ENCODE measurements around the gene NAV2. TPM values are rescaled to one million over a fixed set of nuclear protein-coding genes. Genes with fewer than 3 reads are reported as not detected.
A peak's percentile ranks its signal among the peaks of the same experiment; 100 is the strongest.

NAV2 gene
- total and polyA plus RNA-seq, 12 donors: 6.9 to 34.7 (median 20.2) TPM

- no peak for TF ChIP-seq CTCF (IDR thresholded peaks at IDR 0.05)
- 11 to 26% methylated on average over 3 of the region's 3 CpGs for WGBS, 2 donors
- Histone ChIP-seq H3K36me3 (no peaks in the 10 kb centered on the region), H3K4me1 (peaks cover 0 to 60% (median 37%) of the 10 kb centered on the region in 9 donors), H3K4me3 (no peak overlapping the region), H3K27me3 (no peaks in the 10 kb centered on the region), H3K9me3 (peaks cover 0 to 3% (median 0%) of the 10 kb centered on the region in 11 donors), H3K27ac (peak overlapping the region in 9 of 10 donors; percentile 39 to 80 (median 55))
- ATAC-seq (peak in 5 of 8 donors; percentile 21 to 46 (median 29)), DNase-seq (no peak)
- intact Hi-C loops (cut with DNase I): no loop called here
These were observed 16.6 kb upstream of the NAV2 start for GRCh38 chr11:19696073-19696472.

DNA sequence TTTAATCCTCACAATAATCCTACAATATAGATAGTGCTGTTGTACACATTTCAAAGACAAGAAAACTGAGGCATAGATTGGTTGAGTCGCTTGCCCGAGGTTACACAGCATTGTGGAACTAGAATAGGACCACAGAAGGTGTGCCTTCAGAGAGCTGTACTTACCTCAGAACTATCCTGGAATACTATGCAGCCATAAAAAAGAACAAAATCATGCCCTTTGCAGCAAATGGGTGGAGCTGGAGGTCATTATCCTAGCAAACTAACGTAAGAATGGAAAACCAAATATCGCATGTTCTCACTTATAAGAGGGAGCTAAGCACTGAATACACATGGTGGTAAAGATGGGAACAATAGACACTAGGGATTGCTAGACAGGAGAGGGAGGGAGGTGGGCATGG is 15.7 kb upstream of the NAV2 start:
- peaks cover 0 to 55% (median 37%) of the 10 kb centered on the region in 9 donors for H3K4me1 ChIP-seq
- WGBS, 2 donors: 97% methylated on average over 4 of the region's 4 CpGs
- intact Hi-C loops (cut with DNase I): no loop called here

GRCh38 chr11:19697721-19698121 is 14.9 kb upstream of the NAV2 start:
- H3K4me1 ChIP-seq: peaks cover 0 to 55% (median 39%) of the 10 kb centered on the region in 9 donors
- TF ChIP-seq CTCF (IDR thresholded peaks at IDR 0.05): no peak
- H3K9me3 ChIP-seq: peaks cover 0 to 3% (median 0%) of the 10 kb centered on the region in 11 donors
- H3K36me3 ChIP-seq: no peaks in the 10 kb centered on the region
- no peak overlapping the region for H3K4me3 ChIP-seq
- peak overlapping the region in 9 of 10 donors; percentile 39 to 79 (median 64) for H3K27ac ChIP-seq
- WGBS, 2 donors: 40 to 44% methylated on average over 4 of the region's 4 CpGs
- no peak for DNase-seq
- peak in 6 of 8 donors; percentile 4 to 31 (median 11) for ATAC-seq
- intact Hi-C loops (cut with DNase I): no loop called here
- no peaks in the 10 kb centered on the region for H3K27me3 ChIP-seq

More for the DNA sequence above, 15.7 kb upstream of the NAV2 start:
- Histone ChIP-seq H3K4me3 (no peak overlapping the region), H3K9me3 (peaks cover 0 to 3% (median 0%) of the 10 kb centered on the region in 11 donors), H3K27me3 (no peaks in the 10 kb centered on the region), H3K27ac (peak overlapping the region in 6 of 10 donors; percentile 42 to 80 (median 60)), H3K36me3 (no peaks in the 10 kb centered on the region)
- no peak for DNase-seq
- no peak for ATAC-seq
- TF ChIP-seq CTCF (IDR thresholded peaks at IDR 0.05): no peak

DNA sequence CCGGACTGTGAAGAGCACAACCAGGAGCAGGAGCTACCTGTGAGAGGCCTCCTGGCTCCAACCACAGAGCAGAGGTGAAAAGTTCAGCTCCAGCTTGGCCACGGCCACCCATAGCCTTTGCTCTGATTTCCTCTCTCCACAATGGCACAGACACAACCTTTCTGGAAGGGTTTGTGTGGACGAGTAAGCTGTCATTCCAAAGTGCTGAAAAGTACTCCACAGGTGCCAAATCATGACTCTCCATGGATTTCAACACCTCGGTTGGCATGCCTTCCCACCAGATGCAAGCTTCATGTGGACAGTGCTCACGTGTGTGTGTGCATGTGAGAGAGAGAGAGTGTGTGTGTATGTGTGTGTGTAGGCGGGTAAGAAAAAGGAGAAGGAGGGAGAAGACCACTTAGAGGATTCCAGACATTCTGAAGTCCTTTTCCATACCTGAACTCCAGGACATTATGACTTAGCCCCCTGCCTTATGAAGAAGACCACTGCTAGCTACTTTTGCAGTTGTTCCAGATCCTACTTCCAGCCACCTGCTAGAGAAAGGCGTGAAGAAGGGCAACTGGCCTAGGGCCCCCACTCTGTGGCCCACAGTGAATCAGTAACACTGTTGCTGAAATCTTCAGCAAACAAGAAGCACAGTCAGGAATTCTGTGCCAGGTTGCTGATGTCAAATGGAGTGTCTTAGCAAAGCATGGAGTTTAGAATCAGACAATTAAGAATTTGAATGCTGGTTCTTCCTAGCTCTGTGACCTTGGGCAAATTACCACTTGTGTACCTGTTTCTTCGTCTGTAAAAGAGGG is 13.9 kb upstream of the NAV2 start:
- WGBS, 2 donors: 38 to 58% methylated on average over 8 of the region's 8 CpGs
- no peaks in the 10 kb centered on the region for H3K36me3 ChIP-seq
- peaks cover 0 to 3% (median 0%) of the 10 kb centered on the region in 11 donors for H3K9me3 ChIP-seq
- DNase-seq: peak; percentile 50 to 79
- H3K4me3 ChIP-seq: no peak overlapping the region
- no peak for TF ChIP-seq CTCF (IDR thresholded peaks at IDR 0.05)
- H3K27ac ChIP-seq: peak overlapping the region in 9 of 10 donors; percentile 39 to 79 (median 64)
- ATAC-seq: peak; percentile 79 to 91 (median 87)
- H3K4me1 ChIP-seq: peaks cover 0 to 52% (median 45%) of the 10 kb centered on the region in 9 donors
- H3K27me3 ChIP-seq: no peaks in the 10 kb centered on the region
- intact Hi-C loops (cut with DNase I): no loop called here

Measured in heart right ventricle (tissue), 16 donors.